ENCODE data around the gene ARFGEF2. TPM values are rescaled to one million over a fixed set of nuclear protein-coding genes. Genes with fewer than 3 reads are reported as not detected.

The ARFGEF2 gene
- total and polyA plus RNA-seq, 2 of the 8 experiments (the other 6 are each of a cell fraction or from before 2014, with no cell fraction given) = 8.1 to 21.8 TPM

GRCh38 chr20:48953653-48954052 is 32.1 kb downstream of the ARFGEF2 start:
- Histone ChIP-seq H3K23me2 (ENCODE audit: low read depth, low read length) (no peaks in the 10 kb centered on the region), H2BK5ac (ENCODE audit: low read depth, low read length) (no peak overlapping the region), H3K23ac (ENCODE audit: insufficient read length) (no peak overlapping the region), H3K79me2 (ENCODE audit: control insufficient read depth in 1 of 2, insufficient read depth in 2 of 2, low read length in 2 of 2) (no peaks in the 10 kb centered on the region; a peak in 1 of 4 replicates), H3K27ac (ENCODE audit: low read depth, low read length) (no peak overlapping the region), H2AK5ac (ENCODE audit: low read depth, low read length) (no peak overlapping the region), H4K91ac (replicated peaks; ENCODE audit: insufficient read length, low read length) (no peak overlapping the region), H3K9ac (replicated peaks in 1 of 4; ENCODE audit: extremely low read depth in 1 of 4, low read depth in 3 of 4, low read length in 3 of 4) (no peak overlapping the region), H4K5ac (ENCODE audit: insufficient read length, low read depth, low read length) (no peak overlapping the region), H2BK20ac (ENCODE audit: low read length) (no peak overlapping the region), H4K20me1 (replicated peaks in 1 of 2; ENCODE audit: control insufficient read depth in 1 of 2, insufficient read depth in 2 of 2, low read length in 2 of 2) (peaks cover under 1 to 2% of the 10 kb centered on the region in 2 experiments), H3K56ac (replicated peaks; ENCODE audit: insufficient read length, low read depth, low read length) (no peak overlapping the region), H3K27me3 (replicated peaks in 1 of 4; ENCODE audit: control insufficient read depth in 3 of 4, extremely low read depth in 1 of 4, insufficient read depth in 3 of 4, low read length in 3 of 4) (no peaks in the 10 kb centered on the region), H2BK120ac (replicated peaks; ENCODE audit: low read depth, low read length) (no peak overlapping the region), H2BK15ac (ENCODE audit: low read length) (no peak overlapping the region), H3K4me3 (ENCODE audit: extremely low read depth in 1 of 4, insufficient read depth in 2 of 4, low read depth in 3 of 4, low read length in 4 of 4) (no peak overlapping the region), H3K4ac (replicated peaks; ENCODE audit: insufficient read length, low read depth, low read length) (no peak overlapping the region), H3K9me3 (ENCODE audit: insufficient read depth in 2 of 2, low read depth in 1 of 2, low read length in 1 of 2) (no peaks in the 10 kb centered on the region), H3K4me2 (ENCODE audit: insufficient read depth in 1 of 2, low read depth in 2 of 2, low read length in 2 of 2) (no peak overlapping the region), H2BK12ac (ENCODE audit: low read depth, low read length) (no peak overlapping the region), H3K36me3 (ENCODE audit: control insufficient read depth in 2 of 4, insufficient read depth in 4 of 4, low read length in 3 of 4) (peaks cover 17 to 36% (median 32%) of the 10 kb centered on the region in 4 experiments), H3K18ac (ENCODE audit: extremely low read depth, low read length) (no peak overlapping the region), H3K79me1 (ENCODE audit: low read depth, low read length) (no peaks in the 10 kb centered on the region), H3K14ac (ENCODE audit: insufficient read length) (no peak overlapping the region), H4K8ac (ENCODE audit: extremely low read depth, insufficient read depth, low read length) (no peak overlapping the region), H2AFZ (ENCODE audit: low read length) (no peak overlapping the region), H3K4me1 (replicated peaks in 1 of 4; ENCODE audit: control insufficient read depth in 3 of 4, insufficient read depth in 4 of 4, low read length in 3 of 4) (peaks cover 0 to 2% (median 0%) of the 10 kb centered on the region in 4 experiments; a peak in 1 of 7 replicates)
- 95% methylated on average over 6 of the region's 6 CpGs; no CpG with 5 or more reads in 1 of the 2 experiments for WGBS, 2 experiments (ENCODE audit: extremely low coverage in 1 of 2, insufficient coverage in 1 of 2, insufficient read length in 1 of 2, insufficient replicate concordance in 2 of 2, low coverage in 1 of 2, low lambda C conversion rate in 2 of 2, missing lambda C conversion rate in 1 of 2)
- POLR2A ChIA-PET (ENCODE audit: partially characterized antibody) = no interaction called here
- no peak for FAIRE-seq
- DNase-seq (ENCODE audit: low read depth in 1 of 2, low spot score in 2 of 2) = no peak
- TF ChIP-seq CBX5 (IDR thresholded peaks at IDR 0.05; ENCODE audit: low read depth, low read length) (no peak), RXRA (IDR thresholded peaks at IDR 0.05; ENCODE audit: insufficient read depth, low read depth, low read length) (no peak), EZH2 (IDR thresholded peaks at IDR 0.05; ENCODE audit: low read depth, low read length, severe bottlenecking) (no peak), CEBPB (IDR thresholded peaks at IDR 0.05; ENCODE audit: low read depth, low read length) (no peak), POU5F1 (IDR thresholded peaks at IDR 0.05; ENCODE audit: low read depth, low read length) (no peak), POLR2AphosphoS5 (IDR thresholded peaks at IDR 0.05; ENCODE audit: low read depth, low read length) (no peak), TAF1 (IDR thresholded peaks at IDR 0.05; ENCODE audit: low read depth, low read length) (no peak), JUN (IDR thresholded peaks at IDR 0.05; ENCODE audit: low read depth, low read length) (no peak), FOSL1 (IDR thresholded peaks at IDR 0.05; ENCODE audit: insufficient read depth, low read depth, low read length) (no peak), EP300 (IDR thresholded peaks at IDR 0.05; ENCODE audit: borderline replicate concordance in 1 of 2, low read depth in 2 of 2, low read length in 2 of 2) (no peak)
- CTCF ChIA-PET (ENCODE audit: partially characterized antibody) = interaction anchor here (1.1 to 2.0 kb wide), 2 partner anchors 9 to 296 kb away, joined by 3 to 5 read pairs; no protein-coding TSS in a partner anchor

All from H1 (cell line).